GM12872 (cell line): ENCODE measurements around the gene DNAJB8.

Experiments
- CTCF ChIP-seq: IDR thresholded peaks from 3 replicates; pipeline ENCODE4 v1.5.1; 2011; ENCODE audit warnings: low read depth, mild to moderate bottlenecking, low read length, moderate library complexity; ENCODE audit not compliant: insufficient read depth

The DNAJB8 gene

GRCh38 chr3:128422762-128423524, 43.7 kb downstream of the DNAJB8 start:
- TF ChIP-seq CTCF, result no peak

GRCh38 chr3:128421966-128422365, 44.7 kb downstream of the DNAJB8 start:
- TF ChIP-seq CTCF, result no peak

GRCh38 chr3:128421439-128421836, 45.3 kb downstream of the DNAJB8 start:
- TF ChIP-seq CTCF, result no peak

GRCh38 chr3:128420720-128421438, 45.8 kb downstream of the DNAJB8 start:
- TF ChIP-seq CTCF, result no peak

- no peak for TF ChIP-seq CTCF
Observed at GRCh38 chr3:128420289-128420688, 46.4 kb downstream of the DNAJB8 start.

GRCh38 chr3:128419311-128419710, 47.4 kb downstream of the DNAJB8 start:
- no peak for TF ChIP-seq CTCF

GRCh38 chr3:128418900-128419299, 47.8 kb downstream of the DNAJB8 start:
- TF ChIP-seq CTCF, result no peak
